ENCODE results near the gene LMO4. TPM values are rescaled to one million over a fixed set of nuclear protein-coding genes. Genes with fewer than 3 reads are reported as not detected.
A peak's percentile ranks its signal among the peaks of the same experiment; 100 is the strongest.

The LMO4 gene
- total and polyA plus RNA-seq, 5 donors from 2014 or later, result 2.8 to 10.3 (median 3.9) TPM

DNA sequence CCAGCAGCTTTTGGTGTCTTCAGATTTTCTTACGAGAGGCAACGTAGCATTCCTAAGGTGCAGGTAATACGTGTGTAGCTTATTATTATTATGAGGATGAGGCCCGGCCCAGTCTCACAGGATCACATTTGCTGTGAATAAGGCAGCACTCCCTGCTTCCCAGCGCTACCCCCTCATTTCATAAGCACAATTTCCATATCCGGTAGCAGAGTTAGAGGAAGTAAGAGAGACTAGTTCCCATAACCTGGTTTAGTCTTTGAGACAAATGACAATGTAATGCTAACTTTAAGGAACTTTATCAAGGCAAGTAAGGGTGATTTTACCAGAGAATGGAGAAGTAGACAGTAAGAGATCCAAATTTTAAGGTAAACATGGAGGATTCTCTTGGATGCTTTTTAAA lies 14.6 kb upstream of the LMO4 start:
- Histone ChIP-seq H3K27ac (ENCODE audit: insufficient read depth, low read length, poor library complexity, severe bottlenecking) (no peak overlapping the region), H3K36me3 (ENCODE audit: control insufficient read depth, insufficient read depth, low read length) (no peaks in the 10 kb centered on the region), H3K9me3 (ENCODE audit: control insufficient read depth in 2 of 2, low read length in 2 of 2) (no peaks in the 10 kb centered on the region), H3K4me3 (ENCODE audit: low read depth, low read length) (no peak overlapping the region), H3K27me3 (ENCODE audit: control insufficient read depth, insufficient read depth, low read length) (peaks cover 6% of the 10 kb centered on the region), H3K4me1 (ENCODE audit: control insufficient read depth, insufficient read depth, low read length, poor library complexity, severe bottlenecking) (no peaks in the 10 kb centered on the region)
- Mint-ChIP-seq H3K27ac (no peak overlapping the region), H3K27me3 (peaks cover 27% of the 10 kb centered on the region), H3K9me3 (peaks cover 0 to 2% (median 0%) of the 10 kb centered on the region in 7 donors), H3K36me3 (no peaks in the 10 kb centered on the region), H3K4me3 (no peak overlapping the region), H3K4me1 (peaks cover 0 to 2% (median 0%) of the 10 kb centered on the region in 4 donors)
- ATAC-seq (ENCODE audit: low read depth in 2 of 2) (no peak), DNase-seq (no peak)

- peaks cover 0 to 2% (median 0%) of the 10 kb centered on the region in 7 donors for H3K9me3 Mint-ChIP-seq
- H3K9me3 ChIP-seq (ENCODE audit: control insufficient read depth in 2 of 2, low read length in 2 of 2), result no peaks in the 10 kb centered on the region
- peaks cover 13% of the 10 kb centered on the region for H3K27me3 Mint-ChIP-seq
- H3K4me1 ChIP-seq (ENCODE audit: control insufficient read depth, insufficient read depth, low read length, poor library complexity, severe bottlenecking), result no peaks in the 10 kb centered on the region
- H3K27me3 ChIP-seq (ENCODE audit: control insufficient read depth, insufficient read depth, low read length), result peaks cover 9% of the 10 kb centered on the region
- no peak overlapping the region for H3K4me3 Mint-ChIP-seq
- no peak overlapping the region for H3K27ac ChIP-seq (ENCODE audit: insufficient read depth, low read length, poor library complexity, severe bottlenecking)
- DNase-seq, result no peak
- H3K4me3 ChIP-seq (ENCODE audit: low read depth, low read length), result no peak overlapping the region
- H3K36me3 Mint-ChIP-seq, result no peaks in the 10 kb centered on the region
- no peaks in the 10 kb centered on the region for H3K36me3 ChIP-seq (ENCODE audit: control insufficient read depth, insufficient read depth, low read length)
- H3K4me1 Mint-ChIP-seq, result peaks cover 0 to 2% (median 0%) of the 10 kb centered on the region in 4 donors
- H3K27ac Mint-ChIP-seq, result no peak overlapping the region
- ATAC-seq (ENCODE audit: low read depth in 2 of 2), result no peak
These were observed 10.5 kb upstream of the LMO4 start for GRCh38 chr1:87318056-87318650.

- ATAC-seq (ENCODE audit: low read depth in 2 of 2), result no peak
- no peak overlapping the region for H3K27ac Mint-ChIP-seq
- H3K4me1 Mint-ChIP-seq, result peaks cover 0 to 2% (median 0%) of the 10 kb centered on the region in 4 donors
- no peak overlapping the region for H3K4me3 Mint-ChIP-seq
- no peak for DNase-seq
- Histone ChIP-seq H3K4me3 (ENCODE audit: low read depth, low read length) (no peak overlapping the region), H3K36me3 (ENCODE audit: control insufficient read depth, insufficient read depth, low read length) (no peaks in the 10 kb centered on the region), H3K27ac (ENCODE audit: insufficient read depth, low read length, poor library complexity, severe bottlenecking) (no peak overlapping the region), H3K9me3 (ENCODE audit: control insufficient read depth in 2 of 2, low read length in 2 of 2) (no peaks in the 10 kb centered on the region), H3K27me3 (ENCODE audit: control insufficient read depth, insufficient read depth, low read length) (peaks cover 15% of the 10 kb centered on the region), H3K4me1 (ENCODE audit: control insufficient read depth, insufficient read depth, low read length, poor library complexity, severe bottlenecking) (no peaks in the 10 kb centered on the region)
- H3K27me3 Mint-ChIP-seq, result peaks cover 11% of the 10 kb centered on the region
- H3K36me3 Mint-ChIP-seq, result no peaks in the 10 kb centered on the region
- H3K9me3 Mint-ChIP-seq, result peaks cover 0 to 2% (median 0%) of the 10 kb centered on the region in 7 donors
These were observed 9.9 kb upstream of the LMO4 start for GRCh38 chr1:87318806-87319205.

- Mint-ChIP-seq H3K9me3 (peaks cover 0 to 9% (median 0%) of the 10 kb centered on the region in 7 donors), H3K36me3 (no peaks in the 10 kb centered on the region), H3K27ac (peak overlapping the region in 1 of 3 donors; percentile 26), H3K4me1 (peaks cover 13 to 36% (median 20%) of the 10 kb centered on the region in 4 donors), H3K4me3 (peak overlapping the region in 2 of 4 donors; percentile 55 to 69), H3K27me3 (peaks cover 41% of the 10 kb centered on the region)
- ATAC-seq (ENCODE audit: low read depth in 2 of 2) (no peak), DNase-seq (peak in 1 of 3 donors; percentile 61)
- H3K4me1 ChIP-seq (ENCODE audit: control insufficient read depth, insufficient read depth, low read length, poor library complexity, severe bottlenecking), result peaks cover 27% of the 10 kb centered on the region
- no peak overlapping the region for H3K27ac ChIP-seq (ENCODE audit: insufficient read depth, low read length, poor library complexity, severe bottlenecking)
- H3K27me3 ChIP-seq (ENCODE audit: control insufficient read depth, insufficient read depth, low read length), result peaks cover 37% of the 10 kb centered on the region
- H3K4me3 ChIP-seq (ENCODE audit: low read depth, low read length), result no peak overlapping the region
- H3K9me3 ChIP-seq (ENCODE audit: control insufficient read depth in 2 of 2, low read length in 2 of 2), result no peaks in the 10 kb centered on the region
- no peaks in the 10 kb centered on the region for H3K36me3 ChIP-seq (ENCODE audit: control insufficient read depth, insufficient read depth, low read length)
These were observed 2.5 kb upstream of the LMO4 start for GRCh38 chr1:87325982-87326738.

DNA sequence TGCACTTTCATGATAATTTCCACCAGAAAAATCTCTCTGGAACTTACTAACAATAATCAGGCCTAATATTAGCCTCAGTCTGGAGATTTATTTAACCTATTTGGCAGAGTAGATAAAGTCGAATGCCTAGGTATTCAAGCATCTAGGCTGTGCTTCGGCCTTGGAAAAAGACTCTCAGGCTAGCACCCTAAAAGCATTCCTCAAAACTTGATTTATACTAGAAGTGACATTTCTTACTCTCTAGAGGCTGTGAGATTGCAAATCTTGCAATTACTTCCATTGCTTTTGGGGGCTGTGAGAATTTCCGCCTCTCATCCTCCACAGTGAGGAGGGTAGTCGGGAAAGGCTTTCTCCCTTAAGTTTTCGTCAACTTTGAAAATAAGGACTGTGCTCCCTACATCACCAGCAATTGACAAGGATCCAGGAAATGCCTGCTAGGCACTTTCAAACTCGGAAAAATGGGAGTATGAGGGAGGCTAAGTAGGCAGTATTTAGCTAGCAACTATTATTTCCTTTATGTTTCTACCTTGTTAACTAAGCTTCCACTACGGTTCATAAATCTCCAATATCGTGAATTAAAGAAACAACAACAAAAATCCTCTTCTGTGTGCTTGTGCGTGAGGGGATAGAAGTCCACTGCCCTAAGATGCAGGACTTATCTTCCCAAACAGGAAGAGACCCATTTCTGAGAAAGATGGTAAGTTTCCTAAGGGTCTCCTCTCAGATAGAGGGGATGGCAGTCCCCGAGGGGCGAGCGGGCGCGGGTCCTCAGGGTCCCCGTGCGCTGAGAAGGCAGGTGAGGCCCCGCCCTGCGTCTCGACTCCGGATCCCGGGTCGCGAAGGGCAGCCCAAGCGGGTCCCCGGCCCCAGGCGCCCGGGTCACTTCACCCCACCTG lies 1.1 kb upstream of the LMO4 start:
- ATAC-seq (ENCODE audit: low read depth in 2 of 2), result no peak
- peaks cover 38% of the 10 kb centered on the region for H3K4me1 ChIP-seq (ENCODE audit: control insufficient read depth, insufficient read depth, low read length, poor library complexity, severe bottlenecking)
- H3K4me3 ChIP-seq (ENCODE audit: low read depth, low read length), result peak overlapping the region; percentile 11
- Mint-ChIP-seq H3K36me3 (no peaks in the 10 kb centered on the region), H3K9me3 (peaks cover 0 to 15% (median 0%) of the 10 kb centered on the region in 7 donors), H3K27me3 (peaks cover 53% of the 10 kb centered on the region), H3K4me3 (peak overlapping the region; percentile 86 to 91 (median 88)), H3K27ac (no peak overlapping the region), H3K4me1 (peaks cover 21 to 48% (median 26%) of the 10 kb centered on the region in 4 donors)
- H3K36me3 ChIP-seq (ENCODE audit: control insufficient read depth, insufficient read depth, low read length), result no peaks in the 10 kb centered on the region
- peaks cover 0 to 3% of the 10 kb centered on the region in 2 experiments for H3K9me3 ChIP-seq (ENCODE audit: control insufficient read depth in 2 of 2, low read length in 2 of 2)
- H3K27ac ChIP-seq (ENCODE audit: insufficient read depth, low read length, poor library complexity, severe bottlenecking), result no peak overlapping the region
- DNase-seq, result no peak
- H3K27me3 ChIP-seq (ENCODE audit: control insufficient read depth, insufficient read depth, low read length), result peaks cover 43% of the 10 kb centered on the region

DNA sequence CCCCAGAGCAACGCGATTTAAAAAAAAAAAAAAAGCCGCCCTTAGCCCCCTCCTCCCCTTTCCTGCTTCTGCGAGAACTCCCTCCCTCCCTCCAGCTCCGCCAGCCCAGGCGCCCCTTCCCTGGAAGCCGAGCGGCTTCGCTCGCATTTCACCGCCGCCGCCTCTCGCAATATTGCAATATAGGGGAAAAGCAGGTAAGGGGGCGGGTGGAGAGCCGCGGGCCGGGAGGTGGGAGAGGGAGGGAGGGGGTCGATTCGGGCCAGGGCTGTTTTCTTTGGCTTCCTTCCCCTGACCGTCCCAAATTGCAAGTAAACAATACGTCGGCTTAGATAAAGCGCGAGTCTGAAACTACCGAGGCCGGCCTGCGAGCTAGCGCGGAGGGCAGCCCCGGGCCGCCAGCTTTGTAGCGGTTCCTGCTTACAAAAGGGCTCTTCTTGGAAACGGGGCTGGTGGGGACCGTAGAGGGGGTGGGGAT lies 408 bp downstream of the LMO4 start:
- H3K4me1 Mint-ChIP-seq, result peaks cover 26 to 60% (median 37%) of the 10 kb centered on the region in 4 donors
- peak in 1 of 2 donors; percentile 3 for ATAC-seq (ENCODE audit: low read depth in 2 of 2)

DNA sequence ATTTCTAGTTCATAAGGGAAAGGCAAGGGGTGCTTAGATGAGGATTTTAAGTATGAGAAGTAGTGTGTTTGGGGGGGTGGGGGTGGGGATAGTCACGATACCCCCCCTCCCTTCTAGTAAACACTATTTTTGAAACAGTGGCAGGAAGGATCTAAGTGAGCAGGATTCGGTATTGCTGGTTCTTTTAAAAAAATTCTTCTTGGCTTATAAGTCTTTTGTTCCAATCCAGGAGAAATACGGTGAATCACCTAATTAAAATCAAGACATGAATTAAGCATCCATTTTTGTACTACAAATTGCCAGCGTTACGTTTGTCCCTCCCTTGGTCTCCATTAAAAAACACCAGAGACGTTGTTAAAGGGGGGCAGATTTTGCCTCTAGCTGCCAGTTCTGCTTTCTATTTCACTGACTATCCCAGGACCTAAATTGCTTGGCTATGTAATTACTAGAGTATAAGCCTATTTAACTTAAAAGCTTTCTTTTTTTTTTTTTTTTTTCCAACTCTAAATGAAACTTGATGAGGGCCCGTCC lies 911 bp downstream of the LMO4 start:
- peaks cover 48% of the 10 kb centered on the region for H3K4me1 ChIP-seq (ENCODE audit: control insufficient read depth, insufficient read depth, low read length, poor library complexity, severe bottlenecking)
- peak in 1 of 3 donors; percentile 14 for DNase-seq
- Mint-ChIP-seq H3K27ac (peak overlapping the region in 2 of 3 donors; percentile 17 to 36), H3K4me1 (peaks cover 26 to 64% (median 38%) of the 10 kb centered on the region in 4 donors), H3K9me3 (peaks cover 0 to 15% (median 0%) of the 10 kb centered on the region in 7 donors), H3K27me3 (peaks cover 68% of the 10 kb centered on the region), H3K4me3 (peak overlapping the region; percentile 87 to 94 (median 92)), H3K36me3 (no peaks in the 10 kb centered on the region)
- ATAC-seq (ENCODE audit: low read depth in 2 of 2), result no peak
- H3K9me3 ChIP-seq (ENCODE audit: control insufficient read depth in 2 of 2, low read length in 2 of 2), result peaks cover 0 to 6% of the 10 kb centered on the region in 2 experiments
- no peaks in the 10 kb centered on the region for H3K36me3 ChIP-seq (ENCODE audit: control insufficient read depth, insufficient read depth, low read length)
- H3K27me3 ChIP-seq (ENCODE audit: control insufficient read depth, insufficient read depth, low read length), result peaks cover 54% of the 10 kb centered on the region
- H3K4me3 ChIP-seq (ENCODE audit: low read depth, low read length), result peak overlapping the region; percentile 76
- no peak overlapping the region for H3K27ac ChIP-seq (ENCODE audit: insufficient read depth, low read length, poor library complexity, severe bottlenecking)

More for the DNA sequence above, 408 bp downstream of the LMO4 start:
- H3K27ac ChIP-seq (ENCODE audit: insufficient read depth, low read length, poor library complexity, severe bottlenecking), result no peak overlapping the region
- peak overlapping the region; percentile 87 to 94 (median 92) for H3K4me3 Mint-ChIP-seq
- H3K4me3 ChIP-seq (ENCODE audit: low read depth, low read length), result no peak overlapping the region
- H3K36me3 Mint-ChIP-seq, result no peaks in the 10 kb centered on the region
- peaks cover 0 to 6% of the 10 kb centered on the region in 2 experiments for H3K9me3 ChIP-seq (ENCODE audit: control insufficient read depth in 2 of 2, low read length in 2 of 2)
- peak in 1 of 3 donors; percentile 44 for DNase-seq
- no peaks in the 10 kb centered on the region for H3K36me3 ChIP-seq (ENCODE audit: control insufficient read depth, insufficient read depth, low read length)
- H3K9me3 Mint-ChIP-seq, result peaks cover 0 to 15% (median 0%) of the 10 kb centered on the region in 7 donors
- H3K27ac Mint-ChIP-seq, result peak overlapping the region; percentile 17 to 83 (median 36)
- peaks cover 51% of the 10 kb centered on the region for H3K27me3 ChIP-seq (ENCODE audit: control insufficient read depth, insufficient read depth, low read length)
- peaks cover 67% of the 10 kb centered on the region for H3K27me3 Mint-ChIP-seq
- peaks cover 43% of the 10 kb centered on the region for H3K4me1 ChIP-seq (ENCODE audit: control insufficient read depth, insufficient read depth, low read length, poor library complexity, severe bottlenecking)

All from CD4-positive, CD25-positive, alpha-beta regulatory T cell (primary cell).